Peyer's patch (tissue), 4 donors: ENCODE results near the gene PODXL2.

ENCODE experiments used
- POLR2A ChIP-seq, 2 donors: fragments of 450-650 bp; IDR thresholded peaks; one replicate each; pipeline ENCODE4 v1.5.1; 2017; ENCODE audit warnings: antibody characterized with exemption in 2 of 2, mild to moderate bottlenecking in 2 of 2, moderate library complexity in 2 of 2
- TF ChIP-seq, protein P1 (sequence below), 6 experiments: fragments of 450-650 bp in 4 of 6; fragments of 200-600 bp in 2 of 6; sonication (generic) in 1 of 6; IDR thresholded peaks; one replicate each; pipeline ENCODE4 v1.5.1; 2017 to 2019; ENCODE audit warnings: antibody characterized with exemption in 6 of 6, mild to moderate bottlenecking in 3 of 6, moderate library complexity in 1 of 6

DNA sequence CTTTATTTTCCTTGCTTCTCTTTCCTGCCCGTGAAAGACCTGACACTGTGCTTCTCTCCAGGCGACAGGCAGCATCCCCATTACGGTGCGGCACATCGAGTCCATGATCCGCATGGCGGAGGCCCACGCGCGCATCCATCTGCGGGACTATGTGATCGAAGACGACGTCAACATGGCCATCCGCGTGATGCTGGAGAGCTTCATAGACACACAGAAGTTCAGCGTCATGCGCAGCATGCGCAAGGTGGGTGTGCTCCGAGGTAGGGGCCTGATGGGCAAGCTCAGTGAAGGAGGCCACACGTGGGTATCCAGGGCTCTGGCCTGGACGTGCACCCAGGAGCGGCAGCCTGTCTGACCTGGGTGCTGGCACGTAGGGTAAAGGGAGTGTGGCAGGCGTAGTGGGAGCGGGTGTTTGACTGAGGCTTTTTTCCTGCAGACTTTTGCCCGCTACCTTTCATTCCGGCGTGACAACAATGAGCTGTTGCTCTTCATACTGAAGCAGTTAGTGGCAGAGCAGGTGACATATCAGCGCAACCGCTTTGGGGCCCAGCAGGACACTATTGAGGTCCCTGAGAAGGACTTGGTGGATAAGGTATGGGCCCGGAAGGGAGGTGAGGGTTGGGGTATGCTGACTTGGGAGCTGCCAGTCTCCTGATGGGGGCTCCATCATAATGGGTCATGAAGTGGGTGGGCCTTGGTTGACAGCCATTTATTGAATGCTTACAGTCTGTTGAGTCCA is 8.2 kb upstream of the PODXL2 start:
- TF ChIP-seq, protein P1, sequence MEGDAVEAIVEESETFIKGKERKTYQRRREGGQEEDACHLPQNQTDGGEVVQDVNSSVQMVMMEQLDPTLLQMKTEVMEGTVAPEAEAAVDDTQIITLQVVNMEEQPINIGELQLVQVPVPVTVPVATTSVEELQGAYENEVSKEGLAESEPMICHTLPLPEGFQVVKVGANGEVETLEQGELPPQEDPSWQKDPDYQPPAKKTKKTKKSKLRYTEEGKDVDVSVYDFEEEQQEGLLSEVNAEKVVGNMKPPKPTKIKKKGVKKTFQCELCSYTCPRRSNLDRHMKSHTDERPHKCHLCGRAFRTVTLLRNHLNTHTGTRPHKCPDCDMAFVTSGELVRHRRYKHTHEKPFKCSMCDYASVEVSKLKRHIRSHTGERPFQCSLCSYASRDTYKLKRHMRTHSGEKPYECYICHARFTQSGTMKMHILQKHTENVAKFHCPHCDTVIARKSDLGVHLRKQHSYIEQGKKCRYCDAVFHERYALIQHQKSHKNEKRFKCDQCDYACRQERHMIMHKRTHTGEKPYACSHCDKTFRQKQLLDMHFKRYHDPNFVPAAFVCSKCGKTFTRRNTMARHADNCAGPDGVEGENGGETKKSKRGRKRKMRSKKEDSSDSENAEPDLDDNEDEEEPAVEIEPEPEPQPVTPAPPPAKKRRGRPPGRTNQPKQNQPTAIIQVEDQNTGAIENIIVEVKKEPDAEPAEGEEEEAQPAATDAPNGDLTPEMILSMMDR (IDR thresholded peaks at IDR 0.05): no peak
- TF ChIP-seq POLR2A (IDR thresholded peaks at IDR 0.05): no peak
